GM19043 (cell line): ENCODE measurements around the gene C2CD2.
"Not testable (repeated sequence)": the region's sequence is repeated elsewhere in the genome, so short reads cannot be mapped to it uniquely, and the experiment has no call there.

ENCODE experiments used
- ATAC-seq: cut with Tn5 transposase; IDR thresholded peaks from one replicate; pipeline ENCODE4 v1.9.1; 2021; ENCODE audit warnings: low read depth; ENCODE audit not compliant: unreplicated experiment

C2CD2 gene

DNA sequence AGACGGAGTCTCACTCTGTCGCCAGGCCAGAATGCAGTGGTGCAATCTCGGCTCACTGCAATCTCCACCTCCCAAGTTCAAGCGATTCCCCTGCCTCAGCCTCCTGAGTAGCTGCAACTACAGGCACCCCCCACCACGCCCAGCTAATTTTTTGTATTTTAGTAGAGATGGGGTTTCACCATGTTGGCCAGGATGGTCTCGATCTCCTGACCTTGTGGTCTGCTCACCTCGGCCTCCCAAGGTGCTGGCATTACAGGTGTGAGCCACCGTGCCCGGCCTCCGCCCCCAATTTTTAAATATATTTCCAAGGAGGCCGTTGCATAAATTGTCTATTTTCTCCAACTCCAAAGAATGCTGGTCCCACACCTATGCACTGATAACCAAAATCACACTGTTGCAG lies 5.9 kb upstream of the C2CD2 start:
- ATAC-seq: not testable (repeated sequence)

DNA sequence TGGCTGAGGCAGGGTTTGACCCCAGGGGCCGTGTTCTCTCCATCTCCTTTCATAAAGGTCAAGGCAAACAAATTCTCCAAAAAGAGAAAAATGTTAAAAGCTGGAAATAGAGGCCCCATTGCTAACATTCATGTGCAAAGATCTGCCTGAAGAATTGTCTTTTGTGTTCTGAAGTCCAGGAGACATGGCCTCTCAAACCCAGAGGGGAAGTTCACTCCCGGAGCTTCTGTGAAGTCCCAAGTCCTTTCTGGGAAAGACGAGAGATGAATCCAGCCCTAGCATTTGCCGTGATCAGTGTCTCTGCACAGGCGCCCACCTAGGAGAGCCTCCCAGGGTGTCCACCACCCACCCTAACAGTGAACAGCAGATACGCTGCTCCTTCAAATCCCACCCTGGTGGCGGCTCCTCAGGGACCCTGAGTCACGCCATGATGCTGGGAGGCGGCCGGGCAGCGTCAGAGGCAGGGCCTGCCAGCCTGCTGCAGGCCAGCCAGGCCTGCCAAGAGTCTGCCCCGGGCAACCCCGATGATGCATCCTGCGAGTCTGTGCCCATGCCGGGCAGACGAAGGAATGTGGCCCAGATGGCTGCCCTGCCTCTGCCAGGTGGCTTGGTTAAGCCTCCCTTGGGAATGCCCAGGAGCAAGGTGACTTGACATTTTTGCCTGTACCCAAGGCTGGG lies 5.2 kb upstream of the C2CD2 start:
- ATAC-seq: no peak

DNA sequence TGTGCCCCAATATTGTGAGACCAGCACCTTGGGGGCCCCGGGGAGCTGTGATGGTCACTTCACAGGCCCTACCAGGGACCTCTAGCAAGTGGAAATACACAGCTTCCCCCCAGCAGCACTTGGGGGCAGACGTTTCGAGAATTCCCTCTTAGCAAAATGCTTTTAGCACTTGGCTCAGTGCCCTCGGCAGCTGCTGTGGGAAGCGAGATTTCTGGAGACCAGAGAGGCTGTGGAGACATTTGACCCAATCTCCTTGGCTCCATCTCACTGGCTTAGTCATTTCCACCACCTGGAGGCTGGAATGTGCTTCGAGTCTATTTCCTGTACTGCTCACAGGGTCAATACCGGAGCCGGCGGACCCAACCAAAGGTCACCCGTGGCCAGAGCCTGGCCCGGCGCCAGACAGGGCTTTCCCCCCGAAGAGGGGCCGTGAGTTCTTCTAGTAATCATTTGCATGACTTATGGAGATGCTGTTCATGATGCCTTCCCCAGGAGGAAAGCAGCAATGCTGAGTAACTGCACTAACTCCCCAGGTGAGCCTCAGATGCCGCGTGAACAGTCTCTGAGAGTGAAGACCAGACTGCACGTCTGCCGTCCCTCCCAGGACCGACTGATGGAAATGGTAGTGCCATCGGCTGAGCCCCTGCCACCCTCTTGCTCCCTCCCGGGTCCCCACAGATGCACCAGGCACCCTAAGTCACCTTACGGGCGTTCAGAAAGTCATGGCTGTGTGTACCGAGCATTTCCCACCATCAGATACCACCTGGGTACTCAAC lies 4.4 kb upstream of the C2CD2 start:
- no peak for ATAC-seq

DNA sequence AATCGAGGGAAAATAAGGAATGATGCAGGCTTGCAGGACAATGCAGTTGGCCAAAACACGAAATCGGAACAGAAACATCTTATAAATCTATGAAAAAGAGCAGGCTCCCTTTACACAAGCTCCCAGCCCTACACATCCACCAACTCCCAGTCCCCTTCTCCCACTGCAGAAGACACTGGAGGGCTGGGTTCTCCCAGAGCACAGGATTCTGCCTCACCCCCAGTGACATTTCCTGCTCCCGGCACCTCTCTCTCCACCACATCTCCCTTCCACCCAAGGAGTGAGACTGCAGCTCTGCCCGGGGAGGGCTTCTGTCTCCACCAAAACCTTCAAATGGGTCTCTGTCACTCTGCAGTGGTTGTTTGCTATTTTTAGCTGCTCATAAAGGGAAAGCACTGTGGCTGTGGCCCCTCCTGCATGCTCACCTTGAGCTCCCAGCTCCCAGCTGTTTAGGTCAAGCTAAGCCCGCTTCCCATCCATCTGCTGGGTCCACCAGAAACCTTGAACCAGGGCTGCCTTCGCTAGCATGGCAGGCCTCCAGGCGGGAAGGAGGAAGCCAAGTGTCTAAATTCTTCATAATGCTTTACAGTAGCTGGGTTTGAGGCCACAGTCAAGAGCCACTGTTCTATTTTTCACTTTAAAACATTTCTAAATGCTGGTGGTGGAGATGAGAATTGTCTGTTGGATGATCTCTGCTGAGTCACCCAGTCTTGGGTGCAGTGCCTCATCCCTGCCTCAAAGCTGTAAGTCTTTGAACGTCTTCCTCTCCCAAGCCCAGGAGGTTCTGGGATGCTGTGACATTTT lies 3.3 kb upstream of the C2CD2 start:
- ATAC-seq: no peak

DNA sequence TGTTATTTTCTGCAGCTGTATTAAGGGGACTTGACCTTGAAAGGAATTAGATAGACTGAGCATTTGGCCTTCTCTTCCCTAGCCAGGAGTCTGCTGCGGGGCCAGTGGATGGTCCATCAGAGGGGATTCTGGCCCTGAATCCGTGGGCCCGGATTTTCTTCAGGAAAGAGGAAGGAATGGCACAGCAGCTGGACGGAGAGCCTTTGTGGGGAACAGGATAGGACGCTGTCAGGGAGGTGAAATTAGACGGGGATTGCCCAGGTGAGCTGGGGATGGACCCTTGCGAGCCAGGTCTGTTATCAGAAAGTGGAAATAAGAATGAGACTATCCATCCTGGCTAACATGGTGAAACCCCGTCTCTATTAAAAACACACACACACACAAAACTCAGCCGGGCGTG lies 1.7 kb upstream of the C2CD2 start:
- no peak for ATAC-seq

DNA sequence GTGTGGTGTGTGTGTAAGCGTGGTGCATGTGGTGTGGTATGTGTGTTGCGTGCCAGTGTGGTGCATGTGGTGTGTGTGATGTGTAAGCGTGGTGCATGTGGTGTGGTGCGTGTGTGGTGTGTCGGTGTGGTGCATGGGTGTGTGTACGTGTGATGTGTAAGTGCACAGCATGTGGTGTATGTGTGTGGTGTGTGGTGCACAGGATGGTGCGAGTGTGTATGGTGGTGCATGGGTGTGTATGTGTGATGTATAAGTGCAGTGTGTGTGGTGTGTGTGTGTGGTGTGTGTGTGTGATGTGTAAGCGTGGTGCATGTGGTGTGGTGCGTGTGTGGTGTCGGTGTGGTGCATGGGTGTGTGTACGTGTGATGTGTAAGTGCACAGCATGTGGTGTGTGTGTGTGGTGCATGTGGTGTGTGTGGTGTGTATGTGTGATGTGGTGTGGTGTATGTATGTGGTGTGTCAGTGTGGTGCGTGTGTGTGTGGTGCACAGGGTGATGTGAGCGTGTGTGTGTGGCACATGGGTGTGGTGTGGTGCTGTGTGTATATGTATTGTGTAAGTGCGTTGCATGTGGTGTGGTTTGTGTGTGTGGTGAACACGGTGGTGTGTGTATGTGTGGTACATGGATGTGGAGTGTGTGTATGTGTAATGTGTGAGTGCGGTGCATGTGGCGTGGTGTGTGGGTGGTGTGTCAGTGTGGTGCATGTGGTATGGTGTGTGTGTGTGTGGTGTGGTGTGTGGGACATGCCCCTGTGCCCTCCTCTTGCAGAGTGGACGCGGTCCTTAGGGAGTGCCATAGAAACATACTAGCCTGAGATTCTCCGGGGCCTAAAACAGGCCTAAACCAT lies 1.1 kb upstream of the C2CD2 start:
- no peak for ATAC-seq

DNA sequence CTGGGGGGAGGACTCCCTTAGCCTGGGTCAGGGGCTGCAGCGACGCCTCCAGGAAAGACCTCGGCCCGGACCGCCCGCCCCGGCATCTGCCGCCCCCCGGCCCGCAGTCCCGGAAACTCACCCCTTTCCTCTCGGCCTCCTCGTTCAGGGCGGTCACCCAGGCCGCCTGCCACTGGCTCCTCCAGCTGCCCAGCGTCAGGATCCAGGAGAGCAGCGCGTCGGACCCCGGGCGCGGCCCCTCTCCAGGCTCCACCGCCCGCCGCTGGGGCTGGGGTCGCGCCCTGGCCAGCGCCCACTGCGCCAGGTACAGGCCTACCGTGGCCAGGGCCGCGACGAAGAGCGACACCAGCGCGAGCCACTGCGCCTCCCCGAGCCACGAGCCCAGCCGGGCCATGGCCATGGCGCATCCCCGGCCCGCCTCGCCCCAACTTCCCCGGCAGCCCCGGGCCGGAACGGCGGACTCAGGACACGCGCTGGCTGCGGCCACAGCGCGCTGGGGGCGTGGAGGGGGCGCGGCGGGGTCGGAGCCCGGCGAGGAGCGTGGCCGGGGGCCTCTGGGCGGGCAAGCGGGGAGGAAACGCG lies 478 bp downstream of the C2CD2 start:
- ATAC-seq: no peak

DNA sequence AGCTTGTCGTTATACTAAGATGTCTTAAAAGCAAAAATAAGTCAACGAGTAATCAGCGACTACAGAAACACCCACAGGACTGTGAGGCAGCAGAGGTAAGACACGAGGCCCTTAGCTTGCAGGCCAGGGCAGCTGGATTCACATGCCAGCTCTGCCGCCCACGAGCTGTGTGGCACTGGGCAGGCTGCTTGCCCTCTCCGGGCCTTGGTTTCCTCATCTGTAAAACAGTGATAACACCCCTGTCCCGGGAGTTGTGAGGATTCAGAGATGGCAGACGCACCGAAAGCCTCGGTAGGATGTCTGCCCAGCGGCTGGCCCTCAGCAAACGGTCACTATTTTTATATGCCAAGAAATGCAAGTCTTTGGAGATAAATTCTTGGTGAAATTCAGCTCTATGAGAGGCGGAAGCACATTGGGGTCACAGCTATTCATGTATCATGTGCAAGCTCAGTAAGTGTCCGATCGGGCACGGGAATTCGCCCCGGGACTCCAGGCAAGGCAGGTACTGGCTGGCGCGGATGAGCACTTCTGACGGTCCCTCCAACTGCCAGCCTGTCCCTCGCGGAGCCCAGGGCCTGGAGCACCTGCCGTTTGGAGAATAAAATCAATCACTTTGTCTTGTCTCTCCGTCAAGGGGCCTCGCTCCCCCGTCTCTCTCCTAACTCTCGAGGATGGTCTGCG lies 1.1 kb downstream of the C2CD2 start:
- no peak for ATAC-seq

DNA sequence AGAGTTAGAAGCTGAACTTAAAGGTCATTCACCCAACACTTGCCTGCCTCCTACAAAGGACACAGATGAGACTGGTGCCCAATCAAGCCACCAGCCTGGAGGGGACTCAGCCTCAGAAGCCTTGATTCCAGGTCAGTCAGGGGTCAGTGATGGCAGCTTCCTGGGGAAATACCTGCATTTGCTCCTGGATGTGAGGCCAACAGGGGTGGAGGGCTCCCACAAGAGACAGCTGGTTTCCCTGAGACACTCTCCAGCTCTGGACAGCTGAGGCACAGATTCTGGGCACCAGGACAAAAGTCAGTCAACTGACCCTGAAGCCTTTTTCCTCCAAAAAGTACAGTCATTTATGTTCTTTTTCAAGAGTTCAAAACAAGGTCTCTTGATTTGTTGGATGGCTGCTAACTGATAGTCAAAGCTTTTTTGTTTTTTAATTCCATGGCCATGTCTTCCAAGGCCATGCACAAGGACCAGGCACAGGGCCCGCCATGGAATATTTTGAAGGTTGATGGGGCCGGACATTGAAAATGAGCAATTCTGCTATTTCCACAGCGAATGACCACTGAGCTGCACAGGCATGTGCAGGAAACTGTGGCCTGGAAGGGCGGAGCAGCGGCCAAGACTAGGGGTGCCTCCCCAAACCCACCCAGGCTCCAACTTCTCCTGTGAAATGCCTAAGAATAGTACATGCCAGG lies 1.8 kb downstream of the C2CD2 start:
- no peak for ATAC-seq

DNA sequence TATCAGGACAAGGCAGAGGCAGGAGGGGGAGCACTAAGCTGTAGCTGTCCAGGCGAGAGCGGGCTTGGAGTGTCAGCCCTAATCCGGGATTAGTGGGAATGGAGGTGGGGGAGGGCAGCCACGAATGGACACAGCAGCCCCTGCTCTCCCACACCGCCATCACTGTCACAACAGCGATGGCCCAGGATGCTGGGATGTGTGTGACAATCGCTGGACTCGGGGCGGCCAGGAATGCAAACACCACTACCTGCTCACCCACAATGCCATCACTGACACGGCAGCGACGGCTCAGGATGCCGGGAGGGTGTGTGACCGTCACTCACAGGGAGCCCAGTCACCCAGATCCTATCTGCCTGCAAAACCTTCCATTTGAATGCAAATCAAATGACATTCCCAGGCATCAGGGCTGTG lies 2.9 kb downstream of the C2CD2 start:
- ATAC-seq: no peak

DNA sequence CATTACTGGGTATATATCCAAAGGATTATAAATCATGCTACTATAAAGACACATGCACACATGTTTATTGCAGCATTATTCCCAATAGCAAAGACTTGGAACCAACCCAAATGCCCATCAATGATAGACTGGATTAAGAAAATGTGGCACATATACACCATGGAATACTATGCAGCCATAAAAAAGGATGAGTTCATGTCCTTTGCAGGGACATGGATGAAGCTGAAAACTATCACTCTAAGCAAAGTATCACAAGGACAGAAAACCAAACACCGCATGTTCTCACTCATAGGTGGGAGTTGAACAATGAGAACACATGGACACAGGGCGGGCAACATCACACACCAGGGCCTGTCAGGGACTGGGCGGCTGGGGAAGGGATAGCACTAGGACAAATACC lies 4.2 kb downstream of the C2CD2 start:
- not testable (repeated sequence) for ATAC-seq

DNA sequence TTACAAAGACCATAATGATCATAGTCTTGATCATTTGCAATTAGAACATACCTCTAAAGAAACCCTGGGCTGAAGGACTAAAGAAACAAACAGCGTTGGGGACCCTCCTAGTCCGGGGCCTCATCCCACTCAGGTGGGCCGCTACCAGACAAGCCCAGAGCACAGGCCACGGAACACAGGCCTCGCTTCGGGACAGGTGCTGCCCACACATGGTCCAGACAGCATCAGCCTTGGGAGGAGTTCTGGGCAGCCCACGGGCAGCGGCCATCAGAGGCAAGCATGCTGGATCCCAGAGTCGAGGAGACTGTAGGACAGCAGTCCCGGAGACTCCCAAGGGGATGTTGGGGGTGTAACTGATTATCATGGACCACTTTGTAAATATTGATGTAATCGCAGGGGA lies 4.9 kb downstream of the C2CD2 start:
- ATAC-seq: no peak

DNA sequence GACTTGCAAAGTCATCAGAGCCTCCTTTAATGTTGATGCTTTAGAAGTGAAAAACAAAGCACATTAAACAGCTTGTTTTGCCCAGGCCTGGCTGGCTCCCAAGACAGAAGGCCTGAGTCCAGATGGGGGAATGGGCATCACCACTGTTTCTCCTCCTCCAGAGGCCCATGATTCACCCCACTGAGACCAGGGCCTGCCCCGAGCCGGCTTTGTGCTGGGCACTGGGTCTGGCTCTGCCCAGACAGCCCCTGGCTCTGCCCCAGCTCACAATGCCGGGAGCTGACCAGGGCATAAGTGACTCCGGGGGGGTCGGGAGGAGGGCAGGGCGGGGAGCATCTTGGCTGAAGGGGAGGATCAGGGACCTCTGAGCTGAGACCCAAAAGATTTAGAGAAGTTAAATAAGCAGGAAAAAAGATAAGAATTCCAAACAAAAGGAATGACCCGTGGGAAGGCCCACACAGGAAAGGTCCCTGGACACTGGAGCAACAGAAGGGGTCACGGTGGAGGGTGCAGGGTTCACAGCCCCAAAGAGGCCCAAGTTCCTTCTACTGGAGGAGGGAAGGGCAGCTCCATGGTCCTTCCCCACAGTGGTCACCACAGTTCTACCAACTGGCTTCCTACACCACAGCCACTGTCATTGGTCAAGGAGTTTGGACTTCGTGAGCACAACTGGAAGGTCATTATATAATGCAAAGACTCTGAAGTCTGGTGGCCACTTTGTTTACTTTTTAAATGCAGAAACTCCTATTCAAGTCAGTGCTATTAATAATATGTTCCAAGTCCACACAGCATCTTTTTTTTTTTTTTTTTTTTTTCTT lies 5.5 kb downstream of the C2CD2 start:
- no peak for ATAC-seq

DNA sequence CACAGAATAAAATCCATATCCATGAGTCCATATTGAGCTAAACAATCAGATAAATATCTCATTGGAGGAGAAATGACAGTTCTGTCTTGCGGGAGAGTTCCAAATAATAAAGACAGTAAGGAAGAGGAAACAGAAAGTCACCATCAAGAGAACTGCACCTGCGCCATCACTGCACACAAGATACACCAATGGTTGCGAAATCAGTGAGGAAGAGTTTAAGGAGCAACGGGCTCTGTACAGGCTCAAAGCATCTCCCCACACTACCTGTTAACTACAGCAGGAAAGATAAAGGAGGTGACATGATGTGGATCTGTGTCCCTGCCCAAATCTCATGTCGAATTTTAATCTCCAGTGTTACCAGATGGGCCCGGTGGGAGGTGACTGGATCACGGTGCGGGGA lies 7.8 kb downstream of the C2CD2 start:
- ATAC-seq: no peak

DNA sequence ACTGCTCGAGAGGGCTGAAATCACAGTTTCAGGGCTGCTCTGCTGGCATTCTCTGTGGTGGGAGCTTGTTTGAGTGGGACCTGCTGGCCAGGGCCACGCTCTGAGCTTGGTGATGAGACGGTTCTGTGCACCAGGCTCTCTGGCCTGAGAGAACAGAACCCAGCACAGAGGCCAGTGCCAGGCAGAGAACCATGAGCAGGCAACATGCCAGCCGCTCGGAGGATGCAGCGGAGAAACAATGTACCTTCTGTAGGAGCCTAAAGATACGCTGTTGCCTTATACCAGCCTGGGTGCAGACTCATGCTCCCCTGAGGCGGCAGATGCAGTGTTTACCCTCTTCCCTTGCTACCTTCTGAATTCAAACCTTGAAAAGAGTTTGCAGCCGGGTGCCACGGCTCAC lies 10.0 kb downstream of the C2CD2 start:
- no peak for ATAC-seq

DNA sequence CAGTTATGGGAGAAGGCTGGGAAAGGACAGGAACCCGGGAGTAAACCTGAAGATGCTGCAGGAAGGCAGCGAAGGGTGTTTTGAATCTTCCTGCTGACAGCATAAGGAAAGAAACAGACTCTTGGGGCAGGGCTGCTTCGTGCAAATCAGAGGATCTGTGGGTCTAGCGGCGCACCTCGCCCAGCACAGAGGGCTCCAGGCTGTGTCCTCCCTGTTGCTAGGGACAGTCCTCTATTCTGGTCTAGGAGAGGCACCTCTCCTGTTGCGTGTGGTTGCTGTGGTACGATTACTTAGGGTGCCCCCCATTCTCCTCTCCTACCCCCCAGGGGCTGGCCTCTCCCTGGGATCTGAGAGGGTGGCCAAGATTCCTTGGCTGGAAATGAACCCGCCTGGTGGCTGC lies 11.4 kb downstream of the C2CD2 start:
- ATAC-seq: no peak

DNA sequence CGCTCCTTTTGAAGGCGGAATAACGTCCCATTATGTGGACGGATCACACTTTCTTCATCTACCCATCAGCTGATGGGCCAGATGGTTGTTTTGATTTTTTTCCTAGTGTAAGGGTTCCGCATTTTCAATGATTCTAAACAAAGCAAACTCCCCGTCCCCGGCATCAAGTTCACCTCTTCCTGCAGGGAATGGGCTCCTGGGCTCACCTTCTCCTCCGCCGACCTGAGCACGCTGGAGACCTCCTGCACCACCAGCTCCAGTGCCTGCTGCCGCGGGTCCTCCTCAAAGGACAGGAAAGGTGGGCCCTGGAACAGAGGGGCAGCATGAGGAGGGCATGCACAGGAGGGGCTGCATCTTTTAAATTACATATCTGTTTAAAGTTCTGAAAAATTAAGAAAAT lies 11.9 kb downstream of the C2CD2 start:
- ATAC-seq: no peak

DNA sequence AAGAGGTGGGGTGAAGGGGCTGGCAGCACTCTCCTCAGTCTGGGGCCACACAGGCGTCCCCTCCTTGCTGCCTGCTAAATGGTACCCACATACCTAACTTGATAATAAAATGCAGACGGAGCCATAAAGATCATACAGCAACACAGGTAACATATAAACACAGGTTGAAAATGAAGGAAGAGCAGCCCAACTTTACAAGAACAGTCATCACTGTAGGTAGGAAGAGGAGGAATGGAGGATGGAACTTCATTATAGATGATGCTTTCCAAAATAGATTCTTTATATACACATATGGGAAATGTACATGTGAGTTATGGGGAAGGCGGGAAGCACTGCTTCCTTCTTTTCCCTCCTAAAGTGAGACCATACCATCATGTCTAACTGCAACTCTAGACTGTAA lies 13.4 kb downstream of the C2CD2 start:
- ATAC-seq: no peak
